C4-2B (cell line): ENCODE measurements around the gene KDM5C.

Experiments
- H3K27ac ChIP-seq: fragments of 450-650 bp; 2 replicates; pipeline ENCODE4 v1.5.1; 2017
- ZFX ChIP-seq: fragments of 450-650 bp; IDR thresholded peaks from 2 replicates; pipeline ENCODE4 v1.6.1; 2017
- TF ChIP-seq, protein P1 (sequence below): fragments of 450-650 bp; conservative IDR thresholded peaks from 2 replicates; pipeline ENCODE4 v1.5.1; 2017; ENCODE audit warnings: mild to moderate bottlenecking

KDM5C gene

DNA sequence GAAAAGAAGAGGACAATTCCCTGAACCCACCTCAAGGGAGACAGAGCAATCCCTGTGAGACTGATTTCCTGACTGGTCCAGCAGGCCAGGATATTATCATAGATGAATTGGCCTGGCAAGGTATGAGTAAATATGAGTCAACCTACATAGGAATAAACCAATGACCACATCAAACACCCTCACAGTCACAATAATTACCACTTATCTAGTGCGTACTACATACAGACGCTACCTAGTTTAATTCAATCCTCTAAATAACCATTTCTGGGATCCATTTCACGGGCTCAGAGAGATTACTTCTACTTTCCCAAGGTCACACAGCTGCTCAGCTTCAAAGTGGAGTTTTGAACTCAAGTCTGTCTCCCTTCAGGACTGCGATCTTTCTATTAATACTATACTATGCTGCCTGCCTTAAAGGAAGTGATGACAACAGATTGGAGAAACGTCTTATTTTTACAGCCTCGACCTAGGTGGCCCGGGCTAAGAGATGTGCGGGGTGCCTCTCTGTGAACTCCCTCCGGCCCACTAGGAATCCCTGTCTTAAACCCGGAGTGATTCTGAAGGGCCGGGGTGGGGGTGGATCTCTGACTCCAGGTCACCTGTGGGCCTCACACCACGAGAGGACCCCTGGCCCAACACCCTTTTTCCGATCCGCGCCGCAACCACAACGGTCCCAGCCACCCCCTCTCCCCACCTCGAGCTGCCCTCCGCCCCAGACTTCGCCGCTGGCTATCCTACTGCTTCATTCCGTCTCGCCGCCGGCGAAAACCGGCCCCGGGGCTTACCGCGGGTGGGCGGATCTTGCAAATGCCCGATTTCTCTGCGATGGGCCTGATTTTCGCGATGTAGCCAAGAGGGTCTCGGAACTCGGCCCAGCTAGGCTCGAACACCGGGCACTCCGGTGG lies 800 bp downstream of the KDM5C start:
- peak overlapping the region; percentile 99 for H3K27ac ChIP-seq
- TF ChIP-seq, protein P1, sequence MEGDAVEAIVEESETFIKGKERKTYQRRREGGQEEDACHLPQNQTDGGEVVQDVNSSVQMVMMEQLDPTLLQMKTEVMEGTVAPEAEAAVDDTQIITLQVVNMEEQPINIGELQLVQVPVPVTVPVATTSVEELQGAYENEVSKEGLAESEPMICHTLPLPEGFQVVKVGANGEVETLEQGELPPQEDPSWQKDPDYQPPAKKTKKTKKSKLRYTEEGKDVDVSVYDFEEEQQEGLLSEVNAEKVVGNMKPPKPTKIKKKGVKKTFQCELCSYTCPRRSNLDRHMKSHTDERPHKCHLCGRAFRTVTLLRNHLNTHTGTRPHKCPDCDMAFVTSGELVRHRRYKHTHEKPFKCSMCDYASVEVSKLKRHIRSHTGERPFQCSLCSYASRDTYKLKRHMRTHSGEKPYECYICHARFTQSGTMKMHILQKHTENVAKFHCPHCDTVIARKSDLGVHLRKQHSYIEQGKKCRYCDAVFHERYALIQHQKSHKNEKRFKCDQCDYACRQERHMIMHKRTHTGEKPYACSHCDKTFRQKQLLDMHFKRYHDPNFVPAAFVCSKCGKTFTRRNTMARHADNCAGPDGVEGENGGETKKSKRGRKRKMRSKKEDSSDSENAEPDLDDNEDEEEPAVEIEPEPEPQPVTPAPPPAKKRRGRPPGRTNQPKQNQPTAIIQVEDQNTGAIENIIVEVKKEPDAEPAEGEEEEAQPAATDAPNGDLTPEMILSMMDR = no peak
- no peak for TF ChIP-seq ZFX

GRCh38 chrX:53223068-53223693 lies 1.8 kb downstream of the KDM5C start:
- TF ChIP-seq, protein P1 = no peak
- TF ChIP-seq ZFX = no peak
- H3K27ac ChIP-seq = peak overlapping the region; percentile 99; the same call in 1 of the 2 replicates

- TF ChIP-seq ZFX = no peak
- TF ChIP-seq, protein P1 = no peak
- no peak overlapping the region for H3K27ac ChIP-seq
Observed at GRCh38 chrX:53211391-53211978, 13.5 kb downstream of the KDM5C start.

DNA sequence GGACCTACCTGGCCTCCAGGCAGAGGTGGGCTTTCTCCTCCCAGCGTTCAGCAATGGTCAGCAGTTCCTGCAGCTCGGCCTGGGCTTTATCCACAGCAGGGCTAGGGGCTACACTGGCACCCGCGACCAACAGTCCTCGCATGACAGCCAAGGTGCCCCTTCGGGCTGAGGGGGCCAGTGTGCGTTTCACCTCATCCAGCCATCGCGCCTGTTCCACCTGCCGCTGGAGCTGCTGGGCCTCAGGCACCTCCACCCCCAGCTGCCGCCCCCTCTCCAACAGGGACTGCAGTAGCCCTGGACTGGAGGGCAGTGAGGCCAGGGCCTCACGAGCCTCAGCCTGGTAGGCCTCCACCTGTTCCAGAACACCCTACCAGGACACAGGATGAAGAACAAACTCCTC lies 28.3 kb downstream of the KDM5C start:
- TF ChIP-seq, protein P1 = no peak
- TF ChIP-seq ZFX = no peak
- no peak overlapping the region for H3K27ac ChIP-seq

DNA sequence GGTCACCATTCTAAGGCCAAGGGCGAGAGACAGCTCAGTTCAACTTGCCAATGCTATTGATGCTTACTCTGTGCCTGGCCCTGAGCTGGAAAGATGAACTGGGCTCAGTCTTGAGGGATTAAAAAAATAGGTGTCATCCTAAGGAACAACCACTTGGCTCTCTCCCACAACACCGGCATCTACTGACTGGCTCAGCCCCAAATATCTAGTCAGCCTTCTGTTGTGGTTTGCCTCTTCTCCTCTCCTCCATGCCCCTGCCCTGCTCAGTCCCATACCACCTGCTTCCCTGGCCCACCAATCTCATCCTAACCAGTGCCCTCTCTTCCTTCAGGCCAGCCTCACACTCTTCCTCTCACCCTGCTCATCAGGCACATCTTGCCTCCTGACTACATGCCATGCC lies 29.6 kb downstream of the KDM5C start:
- TF ChIP-seq, protein P1 = no peak
- no peak for TF ChIP-seq ZFX
- no peak overlapping the region for H3K27ac ChIP-seq

GRCh38 chrX:53194308-53194707 lies 30.7 kb downstream of the KDM5C start:
- no peak overlapping the region for H3K27ac ChIP-seq
- TF ChIP-seq ZFX = no peak
- TF ChIP-seq, protein P1 = no peak

DNA sequence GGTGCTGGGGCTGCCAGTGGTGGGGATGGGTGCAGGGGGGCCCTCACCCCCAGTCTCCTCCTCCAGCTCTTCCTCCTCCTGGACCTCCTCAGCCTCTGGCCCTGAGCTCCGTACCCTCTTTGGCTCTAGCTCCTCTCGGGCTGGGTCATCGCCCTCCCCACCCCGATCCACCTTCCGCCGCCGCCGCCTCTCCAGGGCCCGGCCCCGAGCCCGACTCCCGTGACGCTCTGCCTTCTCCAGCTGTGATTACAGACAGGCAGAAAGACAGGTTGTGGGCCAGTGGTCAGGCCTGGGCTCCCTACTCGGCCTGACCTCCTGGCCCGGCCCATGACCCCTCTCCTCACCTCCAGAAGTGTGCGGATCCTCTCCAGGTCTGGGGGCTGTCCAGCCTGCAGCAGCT lies 31.9 kb downstream of the KDM5C start:
- no peak overlapping the region for H3K27ac ChIP-seq
- no peak for TF ChIP-seq ZFX
- TF ChIP-seq, protein P1 = no peak
